ENCODE results near the gene RAP1A.

- TF ChIP-seq EZH2 (IDR thresholded peaks at IDR 0.05; ENCODE audit: insufficient read depth, poor library complexity, severe bottlenecking) (no peak), EZH2phosphoT487 (IDR thresholded peaks at IDR 0.05; ENCODE audit: insufficient read depth, low read depth) (no peak)
These were observed 79.7 kb downstream of the RAP1A start for GRCh38 chr1:111699268-111699667.

All from GM23248 (cell line).